GM19463 (cell line): ENCODE results near the gene SNURF.
"Not testable (repeated sequence)": the region's sequence is repeated elsewhere in the genome, so short reads cannot be mapped to it uniquely, and the experiment has no call there.

Experiments
- ATAC-seq: cut with Tn5 transposase; IDR thresholded peaks from one replicate; pipeline ENCODE4 v1.9.1; 2021; ENCODE audit warnings: mild to moderate bottlenecking, moderate library complexity; ENCODE audit not compliant: unreplicated experiment

Gene SNURF, protein sequence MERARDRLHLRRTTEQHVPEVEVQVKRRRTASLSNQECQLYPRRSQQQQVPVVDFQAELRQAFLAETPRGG

DNA sequence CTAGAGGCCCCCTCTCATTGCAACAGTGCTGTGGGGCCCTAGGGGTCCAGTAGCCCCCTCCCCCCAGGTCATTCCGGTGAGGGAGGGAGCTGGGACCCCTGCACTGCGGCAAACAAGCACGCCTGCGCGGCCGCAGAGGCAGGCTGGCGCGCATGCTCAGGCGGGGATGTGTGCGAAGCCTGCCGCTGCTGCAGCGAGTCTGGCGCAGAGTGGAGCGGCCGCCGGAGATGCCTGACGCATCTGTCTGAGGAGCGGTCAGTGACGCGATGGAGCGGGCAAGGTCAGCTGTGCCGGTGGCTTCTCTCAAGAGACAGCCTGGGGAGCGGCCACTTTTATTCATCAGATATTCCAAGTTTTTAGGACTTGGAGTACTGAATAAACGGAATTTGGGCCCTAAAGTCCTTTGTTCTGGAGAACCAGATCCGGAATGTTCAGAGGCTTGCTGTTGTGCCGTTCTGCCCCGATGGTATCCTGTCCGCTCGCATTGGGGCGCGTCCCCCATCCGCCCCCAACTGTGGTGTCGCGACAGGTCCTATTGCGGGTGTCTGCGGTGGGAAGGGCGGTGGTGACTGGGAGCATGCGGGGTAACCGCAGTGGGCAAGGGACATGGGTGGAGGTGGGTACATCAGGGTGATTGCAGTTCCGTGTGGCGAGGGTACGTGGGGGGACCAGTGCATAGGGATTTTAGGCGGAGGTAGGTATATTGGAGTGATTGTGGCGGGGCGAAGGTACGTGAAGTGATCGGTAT is at the start of gene SNURF, which contains the start of gene SNRPN:
SNURF (plus strand) TSS at position 205 of the 748 bp plus-strand sequence; CDS start at position 267, 62 bp downstream.
SNRPN (plus strand) TSS at position 205 of the 748 bp plus-strand sequence. CDS start 19,467 bp downstream, outside the sequence.
- ATAC-seq, result peak; percentile 53

DNA sequence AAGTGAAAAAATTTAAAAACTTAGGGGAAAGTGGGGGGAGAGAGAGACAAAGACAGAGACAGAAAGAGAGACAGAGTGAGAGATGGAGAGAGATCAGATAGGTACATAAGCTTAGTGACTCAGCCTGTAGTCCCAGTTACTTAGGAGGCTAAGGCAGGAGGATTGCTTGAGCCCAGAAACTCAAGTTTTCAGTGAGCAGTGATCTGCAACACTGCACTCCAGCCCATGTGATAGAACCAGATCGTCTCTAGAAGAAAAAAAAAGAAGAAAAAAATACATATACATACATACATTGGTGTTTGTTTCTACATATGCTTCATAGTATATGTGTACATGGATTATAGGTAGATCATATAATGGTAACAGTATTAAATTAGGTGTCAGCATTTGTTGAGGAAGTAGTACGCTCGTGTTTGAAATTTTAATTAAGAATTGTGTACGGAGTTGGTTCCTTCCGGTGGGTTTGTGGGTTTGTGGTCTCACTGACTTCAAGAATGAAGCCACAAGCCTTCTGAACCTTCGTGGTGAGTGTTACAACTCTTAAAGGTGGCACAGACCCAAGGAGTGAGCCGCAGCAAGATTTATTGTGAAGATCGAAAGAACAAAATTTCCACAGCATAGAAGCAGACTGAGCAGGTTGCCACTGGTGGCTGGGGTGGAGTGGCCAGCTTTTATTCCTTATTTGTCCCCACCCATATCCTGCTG is 38.3 kb upstream of the SNURF start:
- no peak for ATAC-seq

DNA sequence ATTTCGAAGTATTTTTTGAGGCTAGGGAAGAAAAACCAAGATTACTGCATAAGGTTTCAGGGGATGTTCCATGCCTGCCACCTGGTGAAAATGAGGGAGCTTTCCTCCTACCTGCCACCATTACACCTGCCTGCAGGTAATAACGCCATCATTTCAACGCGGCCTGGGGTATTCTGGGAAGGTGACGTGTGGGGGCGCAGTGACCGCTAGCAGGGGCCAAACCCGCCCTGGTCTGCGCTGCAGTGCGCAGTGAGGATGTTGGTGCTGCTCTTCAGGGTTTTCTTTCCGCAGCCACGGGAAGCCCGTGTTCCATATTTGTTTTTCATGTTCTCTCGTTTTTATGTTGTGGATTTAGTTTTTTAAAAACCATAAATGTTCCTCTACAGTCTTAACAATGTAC is 37.4 kb upstream of the SNURF start:
- no peak for ATAC-seq

DNA sequence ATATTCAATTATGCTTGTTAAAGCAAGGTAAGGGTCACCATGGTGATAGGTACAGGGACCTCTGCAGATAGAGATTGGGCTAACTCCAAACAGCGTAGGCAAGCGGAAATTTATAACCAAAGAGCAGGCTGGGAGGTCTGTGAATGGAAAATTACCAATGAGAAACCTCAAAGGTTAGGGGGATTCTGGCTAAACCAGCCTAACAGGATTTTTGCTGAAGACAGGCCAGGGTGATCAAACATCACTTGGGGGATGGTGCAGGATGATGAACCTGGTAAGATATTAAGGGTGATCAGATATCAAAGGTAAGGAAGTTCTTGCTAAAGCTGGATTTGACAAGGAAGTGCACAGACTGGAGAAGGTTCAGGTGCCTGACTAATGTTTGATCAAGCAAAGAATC is 35.3 kb upstream of the SNURF start:
- ATAC-seq, result no peak

DNA sequence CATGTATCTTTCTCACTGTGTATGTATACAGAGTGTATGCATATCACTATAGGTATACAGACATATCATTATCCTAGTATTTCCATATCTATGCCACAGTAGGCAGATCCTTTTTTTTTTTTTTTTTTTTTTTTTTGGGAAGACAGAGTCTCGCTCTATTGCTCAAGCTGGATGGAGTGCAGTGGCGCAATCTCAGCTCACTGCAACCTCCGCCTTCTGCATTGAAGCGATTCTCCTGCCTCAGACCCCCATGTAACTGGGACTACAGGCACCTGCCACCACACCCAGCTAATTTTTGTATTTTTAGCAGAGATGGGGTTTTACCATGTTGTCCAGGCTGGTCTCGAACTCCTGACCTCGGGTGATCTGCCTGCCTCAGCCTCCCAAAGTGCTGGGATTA is 32.0 kb upstream of the SNURF start:
- ATAC-seq, result not testable (repeated sequence)

DNA sequence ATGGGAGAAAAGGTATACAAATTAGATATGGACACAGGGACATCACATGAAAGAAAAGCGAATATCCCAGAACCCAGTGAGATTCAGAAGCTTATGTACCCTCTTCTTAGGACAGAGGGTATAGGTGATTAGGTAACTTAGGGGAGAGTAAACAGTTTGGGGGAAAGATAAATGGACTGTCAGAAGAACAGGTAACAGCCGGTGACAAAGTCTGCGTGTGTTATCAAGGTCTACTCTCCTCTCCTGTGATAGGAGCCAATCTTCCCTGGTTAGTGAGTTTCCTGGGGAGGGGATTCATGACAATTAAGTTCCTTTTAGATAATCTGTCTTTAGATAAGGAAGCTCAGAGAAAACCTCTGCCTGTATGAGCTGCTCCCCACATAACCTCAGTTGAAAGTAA is 30.6 kb upstream of the SNURF start:
- ATAC-seq, result no peak

DNA sequence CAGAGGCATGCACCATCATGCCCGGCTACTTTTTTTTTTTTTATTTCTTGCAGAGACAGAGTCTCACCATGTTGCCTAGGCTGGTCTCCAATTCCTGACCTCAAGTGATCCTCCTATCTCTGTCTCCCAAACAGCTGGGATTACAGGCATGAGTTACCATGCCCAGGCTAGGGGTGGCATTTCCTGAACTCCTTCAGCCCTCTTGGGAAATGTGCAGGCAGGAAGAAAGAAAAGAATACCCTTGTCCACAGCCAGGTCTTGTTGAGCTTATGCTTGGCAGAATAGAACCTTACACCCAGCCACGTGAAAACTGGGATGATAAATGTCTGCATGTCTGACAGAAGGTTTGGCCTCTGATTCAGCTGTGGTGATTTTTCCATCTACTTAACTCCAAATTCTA is 30.2 kb upstream of the SNURF start:
- no peak for ATAC-seq

DNA sequence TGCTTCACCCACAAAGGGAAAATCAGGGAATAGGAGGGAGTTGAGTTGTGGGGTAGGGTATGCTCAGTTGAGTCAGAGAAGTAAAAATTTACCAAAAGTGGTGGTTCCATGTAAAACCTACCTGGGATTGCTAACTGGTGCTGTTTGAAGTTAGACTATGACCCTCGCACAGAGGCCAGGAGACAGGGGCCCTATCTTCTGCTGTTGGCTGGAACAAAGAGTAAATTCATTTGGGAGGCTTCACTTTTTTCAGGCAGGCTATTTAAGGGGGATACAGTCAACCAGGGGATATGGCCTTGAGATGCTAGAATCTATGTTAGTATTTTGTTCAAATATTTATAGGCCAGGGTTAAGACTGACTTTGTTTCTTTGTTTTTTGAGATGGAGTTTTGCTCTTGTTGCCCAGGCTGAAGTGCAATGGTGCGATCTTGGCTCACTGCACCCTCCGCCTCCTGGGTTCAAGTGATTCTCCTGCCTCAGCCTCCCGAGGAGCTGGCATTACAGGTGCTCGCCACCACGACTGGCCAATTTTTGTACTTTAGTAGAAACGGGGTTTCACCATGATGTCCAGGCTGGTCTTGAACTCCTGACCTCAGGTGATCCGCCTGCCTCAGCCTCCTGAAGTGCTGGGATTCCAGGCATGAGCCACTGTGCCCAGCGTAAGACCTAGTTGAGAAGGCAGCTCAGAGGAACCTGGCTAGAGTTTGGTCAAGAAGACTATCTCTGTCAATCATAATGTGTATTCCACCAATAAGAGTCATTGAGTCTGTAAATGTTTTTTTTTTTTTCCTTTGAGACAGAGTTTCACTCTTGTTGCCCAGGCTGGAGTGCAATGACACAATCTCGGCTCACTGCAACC is 22.7 kb upstream of the SNURF start:
- not testable (repeated sequence) for ATAC-seq

DNA sequence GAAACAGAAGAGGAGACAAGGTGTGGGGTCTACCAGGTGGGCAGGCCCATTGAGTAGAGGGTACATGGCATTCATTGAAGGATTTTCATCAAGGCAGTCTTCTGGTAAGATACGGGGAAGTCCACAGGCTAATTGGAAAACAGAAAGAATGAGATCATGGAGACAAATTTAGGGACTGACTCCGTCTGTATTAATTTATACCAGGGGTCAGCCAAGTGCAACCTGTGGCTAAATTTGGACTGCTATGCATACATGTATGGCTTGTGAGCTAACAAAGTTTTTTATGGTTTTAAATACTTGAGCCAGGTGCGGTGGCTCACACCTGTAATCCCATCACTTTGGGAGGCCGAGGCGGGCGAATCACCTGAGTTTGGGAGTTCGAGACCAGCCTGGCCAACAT is 21.1 kb upstream of the SNURF start:
- ATAC-seq, result no peak

DNA sequence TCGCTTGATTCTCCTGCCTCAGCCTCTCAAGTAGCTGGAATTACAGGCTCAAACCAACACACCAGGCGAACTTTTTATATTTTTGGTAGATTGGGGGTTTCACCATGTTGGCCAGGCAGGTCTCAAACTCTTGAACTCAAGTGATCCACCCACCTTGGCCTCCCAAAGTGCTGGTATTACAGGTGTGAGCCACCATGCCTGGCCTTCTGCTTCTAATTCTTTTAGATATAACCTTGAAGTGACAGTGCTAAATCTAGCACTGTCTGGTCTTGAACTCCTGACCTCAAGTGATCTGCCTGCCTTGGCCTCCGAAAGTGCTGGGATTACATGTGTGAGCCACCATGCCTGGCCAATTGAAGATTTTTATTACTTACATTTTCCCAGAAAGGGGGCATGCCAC is 16.6 kb upstream of the SNURF start:
- ATAC-seq, result not testable (repeated sequence)

DNA sequence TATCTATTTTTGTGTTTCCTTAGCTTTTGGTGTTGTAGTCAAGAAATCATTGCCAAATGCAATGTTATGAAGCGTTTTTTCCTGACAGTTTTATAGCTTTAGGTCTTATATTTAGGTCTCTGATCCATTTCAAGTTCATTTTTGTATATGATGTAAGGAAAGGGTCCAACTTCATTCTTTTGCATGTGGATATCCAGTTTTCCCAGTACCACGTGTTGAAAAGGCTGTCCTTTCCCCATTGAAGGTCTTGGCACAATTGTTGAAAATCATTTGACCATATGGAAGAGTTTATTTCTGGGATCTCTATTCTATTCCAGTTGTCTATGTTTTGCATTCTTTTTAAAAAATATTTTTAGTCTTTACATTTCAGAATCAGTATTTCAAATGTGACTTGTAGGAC is 14.6 kb upstream of the SNURF start:
- ATAC-seq, result no peak

DNA sequence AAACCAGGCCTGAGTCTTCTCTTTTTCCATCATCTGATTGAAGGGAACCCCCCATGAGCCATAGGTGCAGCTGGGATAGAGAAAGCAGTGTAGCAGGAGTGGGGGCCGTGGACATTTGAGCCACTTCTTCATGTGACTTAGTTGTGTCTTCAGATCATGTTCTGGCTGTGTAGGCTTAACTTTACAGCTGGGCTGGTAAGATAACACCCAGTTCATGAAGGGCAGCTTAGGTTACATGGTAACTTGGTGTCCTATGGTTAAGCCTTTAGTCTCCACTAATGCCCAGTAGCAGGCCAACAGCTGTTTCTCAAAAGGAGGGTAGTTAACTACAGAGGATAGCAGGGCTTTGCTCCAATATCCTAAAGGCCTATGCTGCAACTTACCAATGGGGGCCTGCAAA is 11.4 kb upstream of the SNURF start:
- ATAC-seq, result no peak

DNA sequence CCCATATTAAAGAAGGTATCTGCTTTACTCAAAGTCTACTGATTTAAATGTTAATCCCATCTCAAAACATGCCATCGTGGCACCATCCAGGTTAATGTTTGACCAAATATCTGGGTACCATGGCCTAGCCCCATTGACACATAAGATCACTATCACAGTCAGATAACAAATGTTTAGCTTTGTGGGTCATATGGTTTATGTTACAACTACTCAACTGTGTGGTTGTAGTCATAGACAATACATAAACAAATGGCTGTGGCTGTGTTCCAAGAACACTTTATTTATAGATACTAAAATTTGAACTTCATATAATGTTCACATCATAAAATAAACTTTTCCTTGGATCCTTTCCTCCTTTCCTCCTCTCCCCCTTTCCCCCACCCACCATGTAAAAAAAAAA is 9.8 kb upstream of the SNURF start:
- no peak for ATAC-seq

DNA sequence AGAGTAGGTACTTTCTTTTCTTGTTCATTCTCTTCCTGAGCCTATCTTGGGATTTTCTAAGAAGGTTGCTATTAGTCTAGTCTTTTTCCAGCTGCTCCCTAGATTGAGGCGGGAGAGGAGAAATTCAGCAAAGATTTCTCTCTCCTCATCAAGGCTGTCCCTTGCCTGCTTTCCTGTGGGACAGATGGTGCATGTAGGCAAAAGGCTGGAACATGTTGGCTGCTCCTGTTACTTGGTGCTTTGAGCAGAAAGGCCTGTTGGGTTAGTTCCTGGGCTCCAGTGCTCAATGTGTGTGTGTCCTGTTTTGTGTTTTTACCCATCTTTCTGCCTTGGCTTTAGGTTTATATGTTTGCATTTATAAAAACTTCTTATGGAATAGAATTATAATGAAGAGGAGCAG is 9.1 kb upstream of the SNURF start:
- no peak for ATAC-seq

DNA sequence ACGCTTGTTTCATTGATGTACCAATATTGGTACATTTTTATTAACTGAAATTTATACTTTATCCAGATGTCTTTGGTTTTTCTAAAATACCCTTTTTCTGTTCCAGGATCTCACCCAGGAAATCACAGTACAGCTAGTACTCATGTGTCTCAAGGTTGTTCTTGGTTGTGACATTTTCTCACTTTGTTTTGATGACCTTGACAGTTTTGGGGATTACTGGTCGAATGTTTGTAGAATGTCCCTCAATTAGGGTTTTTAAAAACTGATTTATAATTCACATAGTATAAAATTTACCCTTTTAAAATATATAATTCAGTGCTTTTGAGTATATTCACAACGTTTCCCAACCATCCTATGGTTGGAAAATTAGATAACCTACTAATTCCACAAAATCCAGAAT is 6.3 kb upstream of the SNURF start:
- no peak for ATAC-seq

DNA sequence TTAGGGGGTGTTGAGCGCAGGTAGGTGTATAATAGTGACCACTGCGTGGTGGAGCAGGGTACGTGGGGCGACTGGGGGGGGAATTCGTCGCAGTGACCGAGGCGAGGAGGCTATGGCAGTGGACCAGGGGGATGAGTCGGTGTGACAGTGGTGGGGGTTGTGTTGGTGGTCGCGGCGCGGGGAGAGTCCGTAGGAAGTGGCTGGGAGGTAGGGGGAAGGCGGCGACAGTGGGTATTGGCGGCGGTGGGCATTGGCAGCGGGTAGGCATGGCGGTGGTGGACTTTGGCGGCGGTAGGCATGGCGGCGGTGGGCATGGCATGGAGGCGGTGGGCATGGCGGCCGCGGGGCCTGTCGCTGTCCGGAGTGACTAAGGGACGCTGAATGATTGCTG is 739 bp downstream of the SNURF start:
- no peak for ATAC-seq

DNA sequence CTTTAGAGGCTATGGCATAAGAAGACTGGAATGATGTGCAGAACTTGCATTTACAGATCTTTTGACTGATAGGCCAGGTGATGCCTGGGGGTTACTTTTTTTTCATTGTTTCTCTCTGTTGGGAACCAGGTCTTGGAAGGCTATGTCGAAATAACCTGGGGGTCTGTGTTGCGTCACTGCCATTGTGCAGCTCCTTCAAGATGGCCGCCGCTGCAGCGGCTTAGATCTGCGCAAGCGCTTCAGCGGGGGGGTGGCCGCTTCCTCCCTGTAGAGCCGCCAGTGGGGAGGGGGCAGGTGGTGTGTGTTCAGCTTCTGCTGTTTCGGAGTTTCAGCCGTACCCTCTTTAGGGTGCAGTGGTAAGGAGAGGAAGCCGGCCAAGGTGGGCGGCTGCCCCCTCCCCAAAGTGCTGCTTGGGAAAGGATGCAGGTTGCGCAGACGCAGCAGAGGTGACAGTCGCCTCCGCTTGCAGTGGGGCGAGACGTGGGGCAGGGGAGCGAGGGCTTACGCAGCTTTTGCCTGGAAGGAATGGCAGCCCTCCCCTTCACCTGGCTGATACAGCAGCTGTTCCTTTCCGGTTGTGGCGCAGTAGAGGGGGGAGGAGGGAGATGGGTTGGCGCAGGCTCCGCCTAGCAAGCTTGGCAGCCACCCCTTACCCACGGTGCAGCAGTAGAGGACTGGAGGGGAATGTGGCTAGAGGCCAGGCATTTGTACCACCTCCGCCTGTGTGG is 1.5 kb downstream of the SNURF start:
- peak; percentile 84 for ATAC-seq

DNA sequence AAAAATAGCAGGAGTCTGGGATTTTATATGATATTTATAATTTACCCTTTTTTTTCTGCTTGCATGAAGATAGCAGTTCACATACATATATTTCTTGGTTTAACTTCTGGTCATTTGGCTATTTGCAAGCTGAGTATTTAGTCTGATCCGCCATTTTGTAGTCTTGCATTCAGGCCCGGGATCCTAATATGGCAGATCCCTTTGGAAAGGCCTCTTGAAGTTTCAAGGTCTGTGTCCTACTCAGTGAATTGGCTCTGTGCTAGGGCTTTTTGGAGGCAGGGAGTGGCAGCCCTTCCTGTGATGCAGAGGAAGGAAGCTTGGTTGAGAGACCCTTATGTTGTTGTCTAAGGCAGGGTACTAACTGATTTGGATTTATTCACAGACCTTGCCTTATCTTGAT is 2.9 kb downstream of the SNURF start:
- no peak for ATAC-seq

DNA sequence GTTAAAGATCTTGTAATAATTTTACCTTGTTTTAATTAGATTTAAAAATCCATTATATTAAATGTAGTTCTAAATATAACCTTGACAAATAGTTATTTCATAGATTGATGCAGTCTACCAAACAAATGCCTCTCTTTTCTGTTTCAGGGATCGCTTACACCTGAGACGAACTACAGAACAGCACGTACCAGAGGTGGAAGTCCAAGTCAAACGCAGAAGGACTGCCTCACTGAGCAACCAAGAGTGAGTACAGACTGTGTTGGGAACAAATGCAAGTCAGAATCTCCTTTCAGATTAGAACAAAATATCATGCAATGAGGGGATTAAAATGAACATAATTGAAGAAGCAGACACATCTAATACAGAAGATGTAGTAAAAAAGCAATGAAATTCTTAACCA is 7.2 kb downstream of the SNURF start:
- no peak for ATAC-seq

DNA sequence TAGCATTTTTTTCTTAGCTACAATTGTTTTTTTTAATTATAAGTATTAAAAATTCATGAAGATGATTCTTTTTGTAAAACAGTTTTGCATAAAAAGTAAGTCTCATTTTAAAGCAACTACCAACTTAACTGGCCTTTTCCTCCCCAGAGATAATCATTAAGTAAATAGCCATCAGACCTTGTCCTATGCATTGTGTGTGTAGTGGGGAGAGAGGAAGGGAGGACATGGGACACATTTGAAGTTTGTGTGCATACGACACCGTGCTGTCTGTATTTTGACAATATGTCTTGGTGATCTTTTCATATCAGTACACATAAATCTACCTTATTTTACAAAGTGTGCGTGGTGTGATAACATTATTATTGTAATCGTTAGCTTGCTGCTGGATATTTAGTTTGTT is 8.1 kb downstream of the SNURF start:
- ATAC-seq, result no peak
